HL-60 (cell line): Measurements from ENCODE around the gene MID1.
"Not testable (repeated sequence)": the region's sequence is repeated elsewhere in the genome, so short reads cannot be mapped to it uniquely, and the experiment has no call there.

ENCODE experiments used
- POLR2AphosphoS5 ChIP-seq: IDR thresholded peaks from 2 replicates; pipeline ENCODE4 v1.6.1; 2012; ENCODE audit warnings: low read depth
- TF ChIP-seq, protein P1 (sequence below): IDR thresholded peaks from one replicate; pipeline ENCODE4 v1.5.1; 2011; ENCODE audit warnings: low read length, control low read depth, inconsistent platforms; ENCODE audit not compliant: insufficient read depth

DNA sequence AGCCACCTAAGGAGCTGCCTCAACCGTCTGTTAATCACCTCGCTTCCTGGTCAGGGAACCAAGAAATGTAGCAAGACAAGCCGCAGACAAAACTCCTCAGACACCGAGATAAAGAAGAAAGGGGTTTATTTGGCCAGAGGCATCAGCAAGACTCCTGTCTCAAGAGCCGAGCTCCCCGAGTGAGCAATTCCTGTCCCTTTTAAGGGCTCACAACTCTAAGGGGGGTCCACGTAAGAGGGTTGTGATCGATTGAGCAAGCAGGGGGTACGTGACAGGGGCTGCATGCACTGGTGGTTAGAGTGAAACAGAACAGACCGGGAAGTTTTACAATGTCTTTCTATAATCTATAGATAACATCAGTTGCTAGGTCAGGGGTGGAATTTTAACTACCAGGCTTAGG lies 30.6 kb downstream of the MID1 start:
- TF ChIP-seq, protein P1, sequence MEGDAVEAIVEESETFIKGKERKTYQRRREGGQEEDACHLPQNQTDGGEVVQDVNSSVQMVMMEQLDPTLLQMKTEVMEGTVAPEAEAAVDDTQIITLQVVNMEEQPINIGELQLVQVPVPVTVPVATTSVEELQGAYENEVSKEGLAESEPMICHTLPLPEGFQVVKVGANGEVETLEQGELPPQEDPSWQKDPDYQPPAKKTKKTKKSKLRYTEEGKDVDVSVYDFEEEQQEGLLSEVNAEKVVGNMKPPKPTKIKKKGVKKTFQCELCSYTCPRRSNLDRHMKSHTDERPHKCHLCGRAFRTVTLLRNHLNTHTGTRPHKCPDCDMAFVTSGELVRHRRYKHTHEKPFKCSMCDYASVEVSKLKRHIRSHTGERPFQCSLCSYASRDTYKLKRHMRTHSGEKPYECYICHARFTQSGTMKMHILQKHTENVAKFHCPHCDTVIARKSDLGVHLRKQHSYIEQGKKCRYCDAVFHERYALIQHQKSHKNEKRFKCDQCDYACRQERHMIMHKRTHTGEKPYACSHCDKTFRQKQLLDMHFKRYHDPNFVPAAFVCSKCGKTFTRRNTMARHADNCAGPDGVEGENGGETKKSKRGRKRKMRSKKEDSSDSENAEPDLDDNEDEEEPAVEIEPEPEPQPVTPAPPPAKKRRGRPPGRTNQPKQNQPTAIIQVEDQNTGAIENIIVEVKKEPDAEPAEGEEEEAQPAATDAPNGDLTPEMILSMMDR, result not testable (repeated sequence)
- not testable (repeated sequence) for TF ChIP-seq POLR2AphosphoS5
